WERI-Rb-1 (cell line): ENCODE results near the gene SPNS3.

Source experiments
- DNase-seq: peaks from one replicate; pipeline ENCODE4 v3.0.0-alpha.2; 2020
- H3K27ac ChIP-seq: fragments of 250-450 bp; sonication (Bioruptor Pico); 2 replicates; pipeline ENCODE4 v1.5.1; 2020; ENCODE audit warnings: mild to moderate bottlenecking, moderate library complexity
- H3K27me3 ChIP-seq: fragments of 250-450 bp; sonication (Bioruptor Pico); 2 replicates; pipeline ENCODE4 v1.5.1; 2021; ENCODE audit warnings: mild to moderate bottlenecking, low read depth, moderate library complexity; ENCODE audit not compliant: insufficient read depth, severe bottlenecking
- H3K36me3 ChIP-seq: fragments of 250-450 bp; sonication (Bioruptor Pico); 2 replicates; pipeline ENCODE4 v1.5.1; 2020; ENCODE audit warnings: mild to moderate bottlenecking, moderate library complexity
- H3K4me3 ChIP-seq: 2 replicates; pipeline ENCODE4 v1.5.1; 2011; ENCODE audit warnings: low read depth, mild to moderate bottlenecking, control low read depth, low read length
- H3K9me3 ChIP-seq: fragments of 250-450 bp; sonication (Bioruptor Pico); 2 replicates; pipeline ENCODE4 v1.5.1; 2021; ENCODE audit warnings: mild to moderate bottlenecking, moderate library complexity; ENCODE audit not compliant: severe bottlenecking
- CTCF ChIP-seq: IDR thresholded peaks from 2 replicates; pipeline ENCODE4 v1.5.1; 2011; ENCODE audit warnings: low read depth, mild to moderate bottlenecking, control low read depth, inconsistent platforms, low read length

The SPNS3 gene

DNA sequence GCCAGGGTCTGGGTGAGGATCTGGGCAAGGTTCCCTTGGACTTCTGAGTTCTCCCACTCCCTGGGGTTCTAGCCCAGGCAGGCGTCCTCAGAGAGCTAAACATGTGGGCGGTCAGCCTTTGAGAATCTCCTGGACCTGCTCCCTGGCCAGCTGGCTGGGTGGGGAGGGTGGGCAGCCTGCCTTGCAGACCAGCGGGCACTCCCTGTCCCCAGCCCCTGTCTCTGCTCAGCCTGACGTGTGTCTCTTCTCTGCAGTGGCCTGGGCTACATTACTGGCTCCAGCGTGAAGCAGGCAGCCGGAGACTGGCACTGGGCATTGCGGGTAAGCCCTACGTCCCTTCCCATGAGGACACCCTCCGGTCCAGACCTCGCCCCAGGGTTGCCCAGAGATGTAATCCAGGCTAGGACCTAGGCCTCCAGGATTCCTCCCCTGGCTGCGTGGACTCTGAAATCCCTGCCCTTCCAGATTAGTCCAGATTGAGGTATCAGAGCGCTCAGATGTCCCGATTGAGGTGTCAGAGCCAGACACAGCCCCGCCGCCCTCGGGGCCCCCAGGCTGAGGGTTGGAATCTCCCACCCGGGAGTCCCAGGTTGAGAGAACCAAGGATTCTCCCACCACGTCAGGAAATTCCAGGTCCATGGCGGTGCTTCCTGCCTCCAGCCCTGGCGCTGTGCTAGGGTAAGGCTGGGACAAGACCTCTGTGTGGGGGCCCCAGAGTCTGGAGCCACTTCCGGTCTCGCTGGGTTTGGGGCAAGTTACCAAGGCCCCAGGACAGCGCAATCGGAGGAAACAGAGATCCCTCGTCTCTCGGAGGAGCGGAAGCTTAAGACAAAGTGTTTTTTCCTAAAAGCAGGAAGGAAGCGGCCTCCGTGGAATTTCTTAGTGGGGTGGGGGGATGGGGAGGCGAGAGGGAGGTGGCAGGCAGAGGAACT is 97.3 kb downstream of the SPNS3 start:
- Histone ChIP-seq H3K36me3 (no peaks in the 10 kb centered on the region), H3K4me3 (no peak overlapping the region), H3K27me3 (no peaks in the 10 kb centered on the region), H3K27ac (no peak overlapping the region), H3K9me3 (no peaks in the 10 kb centered on the region)
- no peak for TF ChIP-seq CTCF
- DNase-seq, result no peak

DNA sequence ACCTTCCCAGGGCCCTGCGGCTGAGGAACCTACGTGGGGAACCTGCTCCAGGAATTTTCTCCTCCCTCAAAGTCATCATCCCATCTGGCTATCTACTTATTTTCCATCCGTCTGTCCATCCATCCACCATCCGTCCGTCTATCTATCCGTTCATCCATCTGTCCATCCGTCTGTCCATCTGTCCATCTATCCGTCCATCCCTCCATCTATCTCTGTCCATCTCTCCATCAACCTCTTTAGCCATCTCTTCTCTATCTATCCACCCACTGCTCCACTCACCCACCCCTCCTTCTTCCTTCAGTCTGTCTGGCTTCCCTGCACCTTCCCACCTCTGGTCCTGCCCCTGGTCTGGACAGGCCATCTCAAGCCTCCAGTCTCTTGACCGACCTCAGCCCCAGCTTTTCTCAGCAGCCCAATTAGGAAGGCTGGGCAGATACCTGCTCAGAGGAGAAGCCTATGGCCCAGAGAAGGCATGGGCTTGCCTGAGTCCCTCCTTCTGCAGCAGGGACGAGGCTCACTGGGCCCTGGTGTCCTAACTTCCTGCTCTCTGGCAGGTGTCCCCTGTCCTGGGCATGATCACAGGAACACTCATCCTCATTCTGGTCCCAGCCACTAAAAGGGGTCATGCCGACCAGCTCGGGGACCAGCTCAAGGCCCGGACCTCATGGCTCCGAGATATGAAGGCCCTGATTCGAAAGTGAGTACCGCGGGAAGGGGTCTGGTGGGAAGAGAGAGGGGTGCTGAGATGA is 98.4 kb downstream of the SPNS3 start:
- Histone ChIP-seq H3K27me3 (no peaks in the 10 kb centered on the region), H3K4me3 (no peak overlapping the region), H3K9me3 (no peaks in the 10 kb centered on the region), H3K36me3 (peaks cover 3% of the 10 kb centered on the region; the same call in 1 of the 2 replicates), H3K27ac (no peak overlapping the region)
- no peak for DNase-seq
- no peak for TF ChIP-seq CTCF

- Histone ChIP-seq H3K27ac (no peak overlapping the region), H3K27me3 (no peaks in the 10 kb centered on the region), H3K36me3 (peaks cover 10% of the 10 kb centered on the region; the same call in 1 of the 2 replicates), H3K9me3 (no peaks in the 10 kb centered on the region), H3K4me3 (no peak overlapping the region)
- no peak for TF ChIP-seq CTCF
- no peak for DNase-seq
These were observed 99.3 kb downstream of the SPNS3 start for GRCh38 chr17:4532860-4533522.

- H3K27ac ChIP-seq, result no peak overlapping the region
- no peak overlapping the region for H3K4me3 ChIP-seq
- no peak for DNase-seq
- peaks cover 12% of the 10 kb centered on the region; the same call in 1 of the 2 replicates for H3K36me3 ChIP-seq
- H3K9me3 ChIP-seq, result no peaks in the 10 kb centered on the region
- no peak for TF ChIP-seq CTCF
- H3K27me3 ChIP-seq, result no peaks in the 10 kb centered on the region
These were observed 100.1 kb downstream of the SPNS3 start for GRCh38 chr17:4533523-4534504.

DNA sequence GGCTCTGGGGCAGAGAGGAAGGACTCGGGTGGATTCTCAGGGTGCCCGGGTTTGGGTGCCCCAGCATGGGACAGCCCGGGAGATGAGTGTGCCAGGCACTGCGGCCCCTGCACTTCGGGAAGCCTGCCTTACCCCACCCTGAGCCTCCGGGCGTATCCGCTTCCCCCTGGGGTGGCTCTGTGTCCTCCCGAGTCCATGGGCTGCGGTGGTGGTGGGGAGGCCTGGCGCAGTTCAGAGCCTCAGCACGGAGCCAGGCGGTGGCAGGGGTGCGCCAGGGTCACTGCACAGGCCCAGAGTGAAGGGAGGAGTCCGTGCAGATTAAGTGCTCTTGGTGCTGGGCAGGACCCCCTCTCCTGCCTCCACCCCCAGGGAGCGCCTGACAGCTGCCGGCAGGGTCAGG is 100.8 kb downstream of the SPNS3 start:
- no peak for TF ChIP-seq CTCF
- Histone ChIP-seq H3K4me3 (no peak overlapping the region), H3K36me3 (peaks cover 19% of the 10 kb centered on the region), H3K27me3 (no peaks in the 10 kb centered on the region), H3K9me3 (no peaks in the 10 kb centered on the region), H3K27ac (no peak overlapping the region)
- DNase-seq, result no peak
